ENCODE results near the gene TNFSF13B.
A peak's percentile ranks its signal among the peaks of the same experiment; 100 is the strongest.

Gene TNFSF13B, protein sequence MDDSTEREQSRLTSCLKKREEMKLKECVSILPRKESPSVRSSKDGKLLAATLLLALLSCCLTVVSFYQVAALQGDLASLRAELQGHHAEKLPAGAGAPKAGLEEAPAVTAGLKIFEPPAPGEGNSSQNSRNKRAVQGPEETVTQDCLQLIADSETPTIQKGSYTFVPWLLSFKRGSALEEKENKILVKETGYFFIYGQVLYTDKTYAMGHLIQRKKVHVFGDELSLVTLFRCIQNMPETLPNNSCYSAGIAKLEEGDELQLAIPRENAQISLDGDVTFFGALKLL

DNA sequence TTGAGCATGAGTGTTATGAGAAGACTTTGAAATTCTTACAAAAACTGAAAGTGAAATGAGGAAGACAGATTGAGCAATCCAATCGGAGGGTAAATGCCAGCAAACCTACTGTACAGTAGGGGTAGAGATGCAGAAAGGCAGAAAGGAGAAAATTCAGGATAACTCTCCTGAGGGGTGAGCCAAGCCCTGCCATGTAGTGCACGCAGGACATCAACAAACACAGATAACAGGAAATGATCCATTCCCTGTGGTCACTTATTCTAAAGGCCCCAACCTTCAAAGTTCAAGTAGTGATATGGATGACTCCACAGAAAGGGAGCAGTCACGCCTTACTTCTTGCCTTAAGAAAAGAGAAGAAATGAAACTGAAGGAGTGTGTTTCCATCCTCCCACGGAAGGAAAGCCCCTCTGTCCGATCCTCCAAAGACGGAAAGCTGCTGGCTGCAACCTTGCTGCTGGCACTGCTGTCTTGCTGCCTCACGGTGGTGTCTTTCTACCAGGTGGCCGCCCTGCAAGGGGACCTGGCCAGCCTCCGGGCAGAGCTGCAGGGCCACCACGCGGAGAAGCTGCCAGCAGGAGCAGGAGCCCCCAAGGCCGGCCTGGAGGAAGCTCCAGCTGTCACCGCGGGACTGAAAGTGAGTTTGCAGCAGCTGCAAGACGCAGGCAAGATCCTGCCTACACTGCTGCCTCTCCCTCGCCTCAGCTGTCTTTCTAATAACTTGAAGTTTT lies at the start of gene TNFSF13B:
Gene TNFSF13B (plus strand): TSS at position 118 of the 728 bp plus-strand sequence. CDS start 178 bp downstream, at position 296.
- TF ChIP-seq, protein P1, sequence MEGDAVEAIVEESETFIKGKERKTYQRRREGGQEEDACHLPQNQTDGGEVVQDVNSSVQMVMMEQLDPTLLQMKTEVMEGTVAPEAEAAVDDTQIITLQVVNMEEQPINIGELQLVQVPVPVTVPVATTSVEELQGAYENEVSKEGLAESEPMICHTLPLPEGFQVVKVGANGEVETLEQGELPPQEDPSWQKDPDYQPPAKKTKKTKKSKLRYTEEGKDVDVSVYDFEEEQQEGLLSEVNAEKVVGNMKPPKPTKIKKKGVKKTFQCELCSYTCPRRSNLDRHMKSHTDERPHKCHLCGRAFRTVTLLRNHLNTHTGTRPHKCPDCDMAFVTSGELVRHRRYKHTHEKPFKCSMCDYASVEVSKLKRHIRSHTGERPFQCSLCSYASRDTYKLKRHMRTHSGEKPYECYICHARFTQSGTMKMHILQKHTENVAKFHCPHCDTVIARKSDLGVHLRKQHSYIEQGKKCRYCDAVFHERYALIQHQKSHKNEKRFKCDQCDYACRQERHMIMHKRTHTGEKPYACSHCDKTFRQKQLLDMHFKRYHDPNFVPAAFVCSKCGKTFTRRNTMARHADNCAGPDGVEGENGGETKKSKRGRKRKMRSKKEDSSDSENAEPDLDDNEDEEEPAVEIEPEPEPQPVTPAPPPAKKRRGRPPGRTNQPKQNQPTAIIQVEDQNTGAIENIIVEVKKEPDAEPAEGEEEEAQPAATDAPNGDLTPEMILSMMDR (conservative IDR thresholded peaks at IDR 0.05; ENCODE audit: low read length) = no peak
- DNase-seq (ENCODE audit: low read depth) = peak; percentile 40
- H3K4me3 ChIP-seq (ENCODE audit: low read length) = peak within 1 kb of the TSS; percentile 57

GRCh38 chr13:108220041-108220440 lies 49.5 kb upstream of the TNFSF13B start:
- DNase-seq (ENCODE audit: low read depth) = no peak
- TF ChIP-seq, protein P1 (conservative IDR thresholded peaks at IDR 0.05; ENCODE audit: low read length) = no peak
- no peak overlapping the region for H3K4me3 ChIP-seq (ENCODE audit: low read length)

DNA sequence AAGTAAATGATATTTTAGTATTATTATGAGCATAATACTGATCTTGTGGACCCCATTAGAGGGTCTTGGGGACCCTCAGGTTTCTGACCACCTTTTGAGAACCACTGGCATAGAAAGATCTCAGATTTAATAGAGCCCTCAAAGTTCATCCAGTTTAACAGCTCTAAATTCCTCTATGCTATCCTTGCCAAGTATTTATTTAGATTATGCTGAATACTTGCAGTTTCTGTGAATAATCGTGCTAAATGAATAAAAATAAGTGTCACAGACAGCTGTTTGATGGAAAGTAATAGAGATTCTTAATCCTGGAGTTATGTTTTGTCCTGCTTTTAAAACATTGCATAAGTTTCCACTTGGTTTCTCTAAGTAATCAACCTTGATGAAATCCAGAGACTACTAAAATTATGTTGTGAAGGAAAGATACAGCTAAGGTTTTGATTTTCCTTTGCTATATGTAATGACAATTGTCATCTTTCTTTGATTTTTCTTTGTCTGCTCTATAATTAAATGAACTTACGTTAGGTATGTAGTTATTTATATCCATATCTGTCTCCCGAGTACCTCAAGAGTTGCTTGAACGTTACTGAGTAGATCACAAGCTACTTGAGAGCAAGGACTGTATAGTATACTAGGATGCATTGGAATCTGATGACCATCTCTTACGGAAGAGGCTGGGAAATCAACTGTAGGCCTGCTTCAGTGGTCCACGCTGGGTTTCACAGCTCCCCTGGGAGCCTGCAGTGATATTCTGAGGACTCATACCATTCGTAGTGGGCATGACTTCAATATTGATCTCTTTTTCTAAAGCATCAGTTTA lies 45.6 kb upstream of the TNFSF13B start:
- TF ChIP-seq, protein P1 (conservative IDR thresholded peaks at IDR 0.05; ENCODE audit: low read length) = no peak
- DNase-seq (ENCODE audit: low read depth) = no peak
- H3K4me3 ChIP-seq (ENCODE audit: low read length) = no peak overlapping the region

GRCh38 chr13:108225440-108225839 lies 44.1 kb upstream of the TNFSF13B start:
- TF ChIP-seq, protein P1 (conservative IDR thresholded peaks at IDR 0.05; ENCODE audit: low read length) = no peak
- no peak overlapping the region for H3K4me3 ChIP-seq (ENCODE audit: low read length)
- DNase-seq (ENCODE audit: low read depth) = no peak

DNA sequence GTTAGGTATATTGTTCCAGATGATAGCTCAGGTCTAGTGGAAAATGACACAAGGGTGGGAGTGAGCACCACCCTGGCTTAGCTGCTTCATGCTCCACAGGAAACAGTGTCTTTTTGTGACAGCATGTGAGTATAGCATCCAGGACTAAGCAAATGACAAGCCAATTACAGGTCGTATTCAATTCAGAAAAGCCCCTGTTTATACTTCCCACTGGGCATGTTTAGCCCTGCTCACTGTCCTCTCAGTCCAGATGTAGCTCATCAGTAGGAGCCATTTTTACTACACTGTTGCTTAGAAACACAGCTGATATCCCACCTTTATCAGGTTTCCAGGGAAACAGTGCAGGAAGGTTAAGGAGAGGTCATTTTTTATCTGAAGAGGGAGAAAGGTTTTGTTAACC lies 43.3 kb upstream of the TNFSF13B start:
- no peak for DNase-seq (ENCODE audit: low read depth)
- H3K4me3 ChIP-seq (ENCODE audit: low read length) = no peak overlapping the region
- TF ChIP-seq, protein P1 (conservative IDR thresholded peaks at IDR 0.05; ENCODE audit: low read length) = no peak

GRCh38 chr13:108227651-108228272 lies 41.8 kb upstream of the TNFSF13B start:
- DNase-seq (ENCODE audit: low read depth) = peak; percentile 40
- TF ChIP-seq, protein P1 (conservative IDR thresholded peaks at IDR 0.05; ENCODE audit: low read length) = peak; percentile 85

More at GRCh38 chr13:108227651-108228272, 41.8 kb upstream of the TNFSF13B start:
- no peak overlapping the region for H3K4me3 ChIP-seq (ENCODE audit: low read length)
